Stimulated activated CD4-positive, alpha-beta T cell treated with anti-CD3 and anti-CD28 coated beads, Interleukin-2, amount 100 ng/mL, for 24 hours (primary cell): ENCODE data around the gene TNFRSF11A.

ENCODE experiments used
- DNase-seq, 2 donors: peaks; one replicate each; pipeline ENCODE4 v3.0.0-alpha.2; 2020

TNFRSF11A gene

DNA sequence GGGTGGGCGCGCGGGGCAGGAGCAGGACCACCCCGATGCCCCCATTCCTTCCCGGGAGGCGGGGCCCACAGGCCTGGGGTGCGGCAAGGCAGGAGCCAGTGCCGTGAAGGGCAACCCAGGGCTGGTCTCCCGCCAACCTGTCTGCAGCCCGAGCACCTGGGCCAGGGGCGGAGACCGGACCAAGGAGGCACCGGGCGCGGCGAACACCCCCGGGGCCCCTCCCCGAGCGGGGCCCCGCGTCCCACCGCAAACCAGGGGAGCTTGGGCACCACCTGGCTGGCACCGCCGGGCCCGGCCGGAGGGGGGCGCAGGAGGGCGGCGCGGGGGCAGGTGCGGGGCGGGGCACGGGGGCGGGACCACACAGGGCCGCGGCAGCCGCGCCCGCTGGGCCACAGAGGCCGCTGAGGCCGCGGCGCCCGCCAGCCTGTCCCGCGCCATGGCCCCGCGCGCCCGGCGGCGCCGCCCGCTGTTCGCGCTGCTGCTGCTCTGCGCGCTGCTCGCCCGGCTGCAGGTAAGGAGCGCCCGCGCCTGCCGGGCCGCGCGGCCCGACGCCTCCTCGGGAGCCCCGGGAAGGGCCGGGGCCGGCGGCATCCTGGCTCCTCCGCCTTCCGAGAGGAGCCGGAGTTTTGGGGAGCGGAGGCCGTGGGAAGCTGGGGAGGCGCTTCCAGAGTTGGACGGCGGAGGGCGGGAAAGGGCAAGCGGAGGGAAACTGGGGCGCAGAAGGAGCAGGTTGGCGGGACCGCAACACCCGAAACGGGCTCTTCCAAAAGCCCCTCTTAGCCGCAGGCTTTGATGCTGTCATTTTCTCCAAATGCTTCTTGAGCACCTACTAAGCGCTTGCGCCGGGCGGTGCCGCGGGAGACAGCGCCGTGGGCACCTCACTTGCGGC lies at the start of gene TNFRSF11A:
Gene TNFRSF11A, plus strand, starts transcription at position 394 of the 889 bp plus-strand sequence. Its CDS starts 43 bp downstream, at position 437.
- DNase-seq: peak; percentile 69 to 74

DNA sequence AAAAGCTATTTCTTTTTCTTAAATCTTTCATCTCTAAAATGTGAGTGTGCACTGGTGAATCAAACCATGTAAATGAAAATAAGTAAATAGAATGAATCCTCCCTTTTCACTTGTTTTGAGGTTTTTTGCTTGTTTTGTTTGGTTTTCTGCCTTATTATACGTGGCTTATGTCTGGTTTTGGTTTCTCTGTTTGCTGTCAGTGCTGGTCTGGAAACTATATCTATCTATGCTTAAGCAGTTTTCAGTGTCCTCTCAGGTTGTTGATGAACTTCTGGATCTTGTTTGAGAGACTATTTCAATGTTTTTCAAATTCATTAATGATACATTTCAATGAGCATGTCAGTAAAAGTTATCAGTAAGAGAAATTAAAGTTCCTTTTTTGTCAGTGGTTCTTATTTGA lies 48.1 kb upstream of the TNFRSF11A start:
- DNase-seq: no peak

DNA sequence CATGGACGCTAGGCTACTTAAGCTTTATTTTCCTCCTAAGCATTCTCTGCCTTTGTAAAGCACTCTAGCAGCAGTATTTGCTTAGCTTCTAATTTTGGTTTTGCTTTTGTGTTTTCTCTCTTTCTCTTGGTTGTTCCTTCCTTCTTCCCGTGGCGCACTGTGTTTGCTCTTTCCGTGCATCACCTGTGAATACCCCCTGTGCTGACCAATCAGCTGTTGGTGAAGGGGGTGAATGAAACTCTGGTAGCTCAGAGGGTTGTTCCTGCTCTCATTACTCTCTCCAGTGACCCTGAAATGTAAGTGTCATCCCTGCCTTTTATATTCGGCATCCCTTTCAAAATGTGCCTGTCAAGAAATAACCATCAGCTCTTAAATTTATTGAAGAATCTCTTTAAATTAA lies 45.5 kb upstream of the TNFRSF11A start:
- DNase-seq: no peak

DNA sequence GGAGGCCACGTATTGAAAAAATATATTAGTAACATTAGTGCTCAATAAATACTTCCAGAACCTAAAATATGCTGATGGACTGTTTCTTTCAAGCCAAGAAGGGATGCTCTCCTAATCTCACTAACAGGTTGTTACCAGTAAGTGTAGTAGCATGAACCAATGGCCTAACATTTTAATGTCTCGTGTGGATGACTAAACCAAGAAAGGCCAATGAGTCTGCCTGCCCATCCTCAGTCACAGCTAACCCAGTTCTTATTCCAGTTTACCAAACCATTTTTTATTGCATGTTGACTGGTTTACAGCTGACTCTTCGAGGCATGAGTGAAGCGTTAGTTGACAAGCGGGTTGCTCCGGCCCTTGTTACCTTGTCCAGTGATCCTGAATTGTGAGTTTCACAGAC lies 45.1 kb upstream of the TNFRSF11A start:
- DNase-seq: no peak

DNA sequence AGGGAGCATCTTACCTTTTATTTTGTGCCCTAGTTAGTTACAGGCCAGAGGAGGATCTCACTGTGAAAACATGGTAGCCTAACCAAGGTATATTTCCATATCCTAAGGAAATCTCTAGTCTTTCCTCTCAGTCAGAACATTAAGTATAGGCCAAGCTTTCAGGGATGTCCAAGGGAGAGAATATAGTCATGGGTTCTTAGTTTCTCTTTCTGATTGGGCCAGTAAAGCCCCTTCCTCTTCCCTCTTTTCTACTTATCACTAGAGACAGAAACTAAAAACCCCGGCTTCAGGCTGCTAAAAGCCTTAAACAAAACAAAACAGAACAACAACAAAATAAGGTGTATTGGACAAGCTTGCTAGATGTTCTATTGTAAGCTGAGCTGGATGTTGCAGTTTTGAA lies 44.3 kb upstream of the TNFRSF11A start:
- no peak for DNase-seq

DNA sequence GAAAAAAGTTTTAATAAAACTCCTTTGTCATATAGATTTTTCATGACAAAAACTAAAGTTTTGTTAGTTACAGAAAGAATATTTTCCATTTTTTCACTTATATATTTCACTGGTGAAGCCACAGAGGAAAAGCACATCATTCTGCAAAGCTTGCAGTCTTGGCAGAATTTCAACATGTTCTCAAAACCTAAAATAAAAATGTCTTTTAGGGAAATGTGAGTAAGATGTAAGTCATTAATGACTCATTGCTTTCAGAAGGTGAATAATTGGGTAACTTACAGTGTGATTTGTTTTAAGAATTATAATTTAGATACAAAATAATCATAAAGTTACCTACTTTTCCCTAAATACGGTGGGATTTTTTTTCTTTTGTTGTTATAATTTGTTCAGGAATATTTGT lies 43.4 kb upstream of the TNFRSF11A start:
- DNase-seq: no peak

DNA sequence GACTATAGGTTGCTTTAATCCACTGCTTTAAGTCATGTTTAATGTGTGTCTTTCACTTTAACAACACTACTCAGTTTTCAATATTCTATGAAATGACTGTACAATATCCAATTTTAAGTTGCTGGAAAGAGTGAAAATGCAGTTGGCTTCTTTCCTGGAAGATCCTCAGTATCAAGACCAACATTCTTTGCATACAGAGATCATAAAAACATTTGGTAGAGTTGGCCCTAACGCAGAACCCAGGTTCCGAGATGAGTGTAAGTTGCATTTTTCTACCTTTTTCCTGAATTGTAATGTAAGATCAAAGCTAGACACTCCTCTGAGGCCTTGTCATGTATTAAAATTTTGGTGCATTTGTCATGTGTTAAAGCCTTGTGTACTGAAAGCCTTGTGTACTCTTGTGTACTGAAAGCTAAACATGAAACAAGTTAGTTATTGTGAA lies 42.9 kb upstream of the TNFRSF11A start:
- no peak for DNase-seq

DNA sequence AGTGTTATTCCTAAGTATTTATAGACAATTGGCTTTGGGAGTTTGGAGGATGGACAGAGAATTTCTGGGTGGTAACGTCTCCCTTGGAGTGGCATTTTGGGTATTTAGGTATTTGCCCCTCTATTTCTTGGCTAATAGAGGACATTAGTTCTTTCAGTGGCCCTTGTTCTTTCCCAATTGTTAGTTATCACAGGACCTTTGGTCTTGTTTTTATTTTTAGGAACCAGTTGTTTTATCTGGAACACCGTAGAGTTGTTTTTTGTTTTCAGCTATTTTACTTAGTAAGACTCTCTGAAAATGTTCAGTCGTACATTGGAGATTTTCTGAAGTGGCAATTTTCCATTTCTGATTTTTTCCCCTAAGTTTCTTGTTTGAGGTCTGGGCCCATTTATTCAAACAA lies 40.5 kb upstream of the TNFRSF11A start:
- no peak for DNase-seq

DNA sequence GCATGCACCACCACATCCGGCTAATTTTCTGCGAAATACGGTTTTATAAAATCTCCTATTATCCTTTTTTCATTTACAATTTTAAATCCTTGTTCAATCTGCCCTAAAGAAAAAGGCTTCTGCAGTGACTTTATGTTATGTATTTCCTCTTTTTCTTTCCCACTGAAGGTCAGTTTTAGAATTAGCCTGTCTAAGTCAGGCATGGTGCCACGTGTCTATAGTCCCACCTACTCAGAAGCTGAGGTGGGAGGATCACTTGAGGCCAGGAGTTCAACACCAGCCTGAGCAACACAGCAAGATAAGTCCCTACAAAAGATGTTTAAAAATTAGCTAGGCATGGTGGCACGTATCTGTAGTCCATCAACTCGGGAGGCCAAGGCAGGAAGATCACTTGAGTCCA lies 39.8 kb upstream of the TNFRSF11A start:
- no peak for DNase-seq

DNA sequence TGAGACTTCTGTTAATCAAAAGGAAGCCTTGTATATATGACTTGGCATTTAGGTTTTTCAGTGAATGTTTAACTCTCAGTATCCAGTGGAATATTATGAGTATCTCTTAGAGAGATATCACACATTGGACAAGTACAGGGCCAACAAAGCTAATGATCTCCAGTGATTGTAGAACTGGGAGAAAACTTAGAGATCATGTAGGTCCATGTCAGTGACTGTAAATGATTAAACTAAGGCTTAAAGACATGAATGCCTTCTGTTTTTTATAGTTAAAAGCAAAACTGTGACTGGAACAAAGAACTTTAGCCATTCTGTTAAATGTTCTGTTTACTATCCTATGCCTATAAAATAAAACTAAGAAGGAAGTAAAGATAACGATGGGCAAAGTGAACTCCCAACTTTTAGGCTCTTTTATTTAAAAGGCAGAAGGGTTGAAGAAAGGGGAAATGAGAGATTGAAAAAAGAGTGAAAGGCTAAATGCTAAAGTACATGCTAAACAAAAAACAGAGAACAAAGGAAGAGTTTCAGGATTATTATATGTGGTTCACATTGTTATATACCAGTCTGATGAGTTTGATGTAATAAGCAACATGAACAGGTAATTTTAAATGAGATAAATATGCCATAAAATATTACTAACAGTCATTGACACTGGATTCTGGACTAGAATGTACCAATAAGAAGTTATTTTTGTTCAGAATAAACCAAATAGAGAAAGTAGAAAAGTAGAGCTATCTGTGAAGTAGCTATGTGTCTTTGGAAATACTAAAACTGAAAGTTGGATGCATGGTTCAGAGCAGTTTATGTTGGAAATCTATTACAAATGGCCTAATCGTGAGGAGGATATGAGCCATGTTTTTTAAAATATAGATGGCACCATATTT lies 37.1 kb upstream of the TNFRSF11A start:
- DNase-seq: no peak

DNA sequence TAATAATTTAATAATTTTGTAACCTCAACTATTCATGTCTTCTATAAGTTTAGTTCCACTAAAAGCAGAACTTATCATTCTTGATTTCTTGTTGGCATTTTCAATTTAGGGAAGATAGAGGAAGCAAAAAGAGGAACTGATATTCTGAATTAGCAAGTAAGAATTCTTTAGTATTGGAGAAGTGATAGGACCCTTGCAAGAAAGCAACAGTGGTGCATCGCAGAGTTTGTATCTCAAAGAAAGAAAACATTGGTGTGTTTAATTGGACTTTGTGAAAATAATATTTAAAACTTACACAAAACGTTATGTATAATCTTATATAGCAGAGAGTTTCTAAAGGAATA lies 36.5 kb upstream of the TNFRSF11A start:
- no peak for DNase-seq

DNA sequence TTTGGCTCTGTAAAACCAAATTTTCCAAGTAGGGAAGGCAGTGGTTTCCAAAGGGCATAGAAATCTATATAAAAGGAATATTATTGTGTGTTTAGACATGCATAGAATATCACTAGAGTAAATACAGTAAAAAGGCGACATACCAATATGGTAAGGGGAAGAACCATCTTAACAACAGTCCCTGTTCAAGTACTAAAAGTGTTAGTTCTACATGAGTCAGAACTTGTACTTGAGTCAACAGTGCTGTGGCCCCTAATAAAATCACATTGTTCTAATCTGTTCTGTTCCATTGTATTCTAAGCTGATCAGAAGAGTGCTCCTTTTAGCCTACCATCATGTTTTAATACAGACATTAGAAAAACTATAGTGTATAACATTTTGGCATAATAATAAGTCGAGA lies 36.1 kb upstream of the TNFRSF11A start:
- no peak for DNase-seq

DNA sequence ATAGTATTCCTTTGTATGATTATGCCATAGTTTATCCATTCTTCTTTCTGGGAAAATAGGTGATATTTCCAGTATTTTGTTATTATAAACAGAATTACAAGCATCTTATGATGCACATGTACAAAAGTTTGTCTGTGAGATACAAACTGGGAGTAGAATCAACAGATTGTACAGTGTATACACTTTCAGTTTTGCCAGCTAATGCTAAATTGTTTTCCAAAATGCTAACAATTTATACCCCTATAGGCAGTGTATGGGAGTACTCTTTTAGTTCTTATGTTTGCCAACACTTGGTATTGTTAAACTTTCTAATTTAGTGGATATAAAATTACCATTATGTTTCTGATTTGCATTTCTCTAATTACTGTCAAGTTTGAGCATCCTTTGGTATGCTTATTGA lies 31.0 kb upstream of the TNFRSF11A start:
- no peak for DNase-seq

DNA sequence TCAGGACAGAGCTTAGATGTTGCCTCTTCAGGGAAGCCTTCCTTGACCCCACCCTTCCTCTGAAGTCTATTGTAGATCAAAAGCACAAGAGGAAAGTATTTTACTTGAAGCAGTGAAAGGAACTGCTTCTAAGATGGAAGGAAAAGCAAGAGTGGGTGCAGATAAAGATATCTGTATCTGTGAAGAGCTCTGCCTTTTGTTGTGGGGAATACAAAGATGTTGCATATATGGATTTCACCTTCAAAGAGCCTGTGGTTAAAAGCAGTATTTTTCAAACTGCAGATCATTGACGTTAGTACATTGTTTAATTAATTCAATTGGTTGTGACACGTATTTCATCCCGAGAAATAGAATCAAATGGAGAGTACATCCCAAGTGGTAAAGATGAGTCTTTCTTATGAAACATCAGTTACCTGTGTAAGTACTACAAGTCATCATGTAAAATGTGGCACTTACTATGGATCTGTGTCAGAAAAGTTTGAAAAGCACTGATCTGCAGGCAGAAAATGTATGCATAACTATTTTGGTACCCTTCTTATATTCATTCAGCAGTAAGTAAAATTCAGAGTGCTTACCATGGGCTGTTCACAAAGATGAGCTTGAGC lies 24.6 kb upstream of the TNFRSF11A start:
- DNase-seq: no peak

DNA sequence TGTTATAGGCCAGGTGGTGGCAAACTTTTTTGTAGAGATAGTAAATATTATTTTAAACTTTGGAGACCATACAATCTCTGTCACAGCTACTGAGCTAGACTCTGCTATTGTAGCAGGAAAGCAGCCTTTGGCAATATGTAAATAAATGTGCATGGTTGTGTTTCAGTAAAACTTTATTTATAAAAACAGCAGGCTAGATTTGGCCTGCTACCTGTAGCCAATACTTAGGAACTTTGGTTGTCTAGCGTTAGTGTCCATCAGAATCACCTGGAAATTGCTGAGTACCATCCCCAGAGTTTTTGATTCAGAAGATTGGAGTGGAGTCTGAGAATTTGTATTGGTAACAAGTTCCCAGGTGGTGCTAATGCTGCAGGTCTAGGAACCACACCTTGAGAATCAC lies 23.8 kb upstream of the TNFRSF11A start:
- DNase-seq: no peak

DNA sequence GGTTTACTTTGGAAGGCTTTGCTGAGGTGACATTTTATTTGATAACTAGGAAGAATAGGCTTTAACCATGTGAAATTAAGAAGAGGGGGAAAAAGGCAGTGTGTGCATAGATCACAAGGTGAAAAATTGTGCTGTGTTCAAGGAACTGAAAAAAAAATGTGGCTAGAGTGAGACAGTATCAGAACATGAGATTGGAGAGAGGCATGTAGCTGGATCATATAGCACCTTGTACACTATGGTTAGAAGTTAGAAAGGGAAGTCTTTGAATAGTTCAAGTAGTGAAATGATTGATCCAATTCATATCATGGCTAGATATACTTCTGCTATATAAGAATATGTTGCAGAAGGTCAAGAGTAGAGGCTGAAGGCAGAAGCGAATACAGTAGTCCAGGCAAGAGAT lies 12.3 kb upstream of the TNFRSF11A start:
- no peak for DNase-seq

DNA sequence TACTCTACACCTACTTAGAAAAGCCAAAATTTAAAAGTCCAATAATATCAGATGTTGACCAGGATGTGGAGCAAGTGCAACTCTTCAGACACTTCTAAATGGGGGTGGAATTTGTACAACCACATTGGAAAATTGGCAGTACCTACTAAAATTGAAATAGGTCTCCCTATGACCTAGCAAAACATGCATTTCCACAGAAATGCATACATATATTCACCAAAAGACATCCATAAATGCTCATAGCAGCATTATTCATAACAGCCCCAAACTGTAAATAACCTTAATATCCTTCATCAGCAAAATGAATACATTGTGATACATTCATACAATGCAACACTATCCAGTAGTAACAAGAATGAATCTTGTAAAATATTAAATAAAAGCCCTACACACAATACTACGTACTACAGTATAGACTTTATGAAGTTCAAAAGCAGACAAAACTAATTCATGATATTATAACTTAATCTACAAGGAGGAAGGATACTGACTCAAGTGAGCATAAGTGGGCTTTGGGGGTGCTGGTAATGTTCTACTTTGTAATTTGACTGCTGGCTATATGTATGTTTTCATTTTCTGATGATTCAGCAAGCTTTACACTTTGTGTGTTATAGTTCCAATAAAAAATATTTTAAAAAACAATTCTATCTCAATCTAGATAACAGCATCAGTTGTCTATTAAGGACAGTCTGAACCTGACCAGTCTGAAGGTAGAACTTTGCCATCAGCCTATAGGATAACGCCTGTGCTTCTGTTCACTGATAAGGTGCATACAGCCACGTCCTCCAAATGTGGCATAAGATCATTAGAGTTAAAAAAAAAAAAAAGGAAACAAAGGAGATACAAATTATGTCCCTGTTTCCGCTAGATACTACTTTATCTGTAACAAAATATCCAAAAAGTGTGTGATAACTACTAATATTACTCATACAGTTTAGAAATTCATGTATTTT lies 6.6 kb upstream of the TNFRSF11A start:
- DNase-seq: no peak

DNA sequence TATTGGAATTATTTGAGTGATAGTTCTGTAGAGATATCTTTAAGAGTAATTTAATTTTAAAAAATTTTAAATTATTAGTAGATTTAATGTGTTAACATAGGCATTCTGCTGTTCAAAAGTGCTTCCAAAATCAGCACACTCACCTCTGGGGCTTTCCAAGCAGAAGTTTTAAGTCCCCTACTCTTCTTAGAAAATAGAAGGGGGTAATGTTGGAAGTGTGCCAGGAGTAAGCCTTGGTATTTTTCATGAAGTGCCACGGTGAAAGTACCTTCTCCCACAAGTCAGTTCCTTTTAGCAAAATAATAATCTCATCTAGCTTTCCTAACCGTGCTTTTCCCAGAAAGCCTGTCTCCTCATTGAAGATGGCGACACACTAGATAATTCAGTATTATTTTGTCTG lies 3.9 kb upstream of the TNFRSF11A start:
- no peak for DNase-seq

DNA sequence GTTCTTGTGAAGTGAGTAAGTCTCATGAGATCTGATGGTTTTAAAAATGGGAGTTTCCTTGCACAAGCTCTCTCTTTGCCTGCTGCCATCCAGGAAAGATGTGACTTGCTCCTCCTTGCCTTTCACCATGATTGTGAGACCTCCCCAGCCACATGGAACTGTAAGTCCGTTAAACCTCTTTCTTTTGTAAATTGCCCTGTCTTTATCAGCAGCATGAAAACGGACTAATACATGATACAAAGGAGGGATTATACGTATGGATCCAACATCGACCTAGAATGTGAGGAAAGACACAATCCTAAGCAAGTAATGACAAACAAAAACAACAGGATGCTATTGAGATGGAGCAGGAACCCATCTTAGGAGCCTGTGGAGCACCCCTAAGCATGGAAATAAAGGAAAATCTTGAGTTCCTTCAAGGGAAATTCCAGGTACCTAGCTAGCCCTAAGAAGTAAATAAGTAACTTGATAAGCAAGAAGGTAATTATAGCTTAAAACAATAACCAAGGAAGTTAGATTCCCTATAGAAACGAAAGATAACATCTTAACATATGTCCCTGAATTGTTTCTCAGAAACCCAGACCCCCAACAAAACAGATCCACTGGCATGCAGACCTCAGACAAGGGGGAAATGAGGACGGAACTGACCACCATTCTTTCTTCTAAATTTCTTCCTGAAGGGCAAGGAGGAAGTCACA lies 1.5 kb upstream of the TNFRSF11A start:
- no peak for DNase-seq

DNA sequence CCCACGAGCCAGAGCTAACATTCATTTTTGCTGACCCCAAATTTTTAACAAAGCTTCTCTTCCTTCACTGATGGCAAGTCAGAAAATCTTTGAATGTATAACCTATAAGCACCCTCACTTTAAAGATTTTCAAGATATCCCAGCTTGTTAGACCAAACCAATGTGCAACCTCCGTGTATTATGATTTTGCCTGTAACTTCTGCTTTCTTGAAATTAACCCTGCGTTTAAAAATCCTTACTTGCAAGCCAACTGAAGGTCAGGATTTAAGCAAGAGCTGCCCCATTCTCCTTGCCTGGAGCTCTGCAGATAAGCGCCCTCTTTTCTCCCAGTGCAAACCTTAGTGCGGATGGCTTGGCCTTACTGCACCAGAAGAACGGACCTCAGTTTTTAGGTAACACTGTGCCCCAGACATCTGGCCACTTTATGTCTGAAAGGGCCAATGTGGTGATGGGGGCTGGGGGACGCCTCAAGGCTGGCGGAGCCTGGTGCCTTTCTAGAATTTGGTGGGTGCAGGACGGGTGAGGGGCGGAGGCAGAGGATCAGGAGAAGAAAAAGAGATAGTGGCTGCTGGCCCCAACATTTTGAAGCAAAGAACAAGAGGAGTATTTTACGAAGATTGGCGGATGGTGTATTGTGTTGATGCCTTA lies 805 bp upstream of the TNFRSF11A start:
- no peak for DNase-seq
